Measurements from ENCODE around the gene KCNMB2.

Gene KCNMB2

GRCh38 chr3:178761461-178761860, 225.2 kb downstream of the KCNMB2 start:
- Mint-ChIP-seq H3K27ac (no peak overlapping the region), H3K4me1 (no peaks in the 10 kb centered on the region), H3K36me3 (ENCODE audit: low read depth) (no peaks in the 10 kb centered on the region), H3K4me3 (no peak overlapping the region), H3K9me3 (no peaks in the 10 kb centered on the region), H3K27me3 (ENCODE audit: low read depth) (no peaks in the 10 kb centered on the region)
- no peak for TF ChIP-seq CTCF (IDR thresholded peaks at IDR 0.05; ENCODE audit: unreplicated experiment in 3 of 3)

GRCh38 chr3:178762385-178762784, 226.1 kb downstream of the KCNMB2 start:
- no peaks in the 10 kb centered on the region for H3K36me3 Mint-ChIP-seq (ENCODE audit: low read depth)
- no peak for TF ChIP-seq CTCF (IDR thresholded peaks at IDR 0.05; ENCODE audit: unreplicated experiment in 3 of 3)
- no peak overlapping the region for H3K4me3 Mint-ChIP-seq
- no peaks in the 10 kb centered on the region for H3K27me3 Mint-ChIP-seq (ENCODE audit: low read depth)
- H3K27ac Mint-ChIP-seq, result no peak overlapping the region
- H3K9me3 Mint-ChIP-seq, result no peaks in the 10 kb centered on the region
- H3K4me1 Mint-ChIP-seq, result no peaks in the 10 kb centered on the region

GRCh38 chr3:178765472-178765871, 229.2 kb downstream of the KCNMB2 start:
- H3K27ac Mint-ChIP-seq, result no peak overlapping the region
- H3K4me1 Mint-ChIP-seq, result no peaks in the 10 kb centered on the region
- TF ChIP-seq CTCF (IDR thresholded peaks at IDR 0.05; ENCODE audit: unreplicated experiment in 3 of 3), result no peak
- H3K4me3 Mint-ChIP-seq, result no peak overlapping the region
- no peaks in the 10 kb centered on the region for H3K9me3 Mint-ChIP-seq
- no peaks in the 10 kb centered on the region for H3K27me3 Mint-ChIP-seq (ENCODE audit: low read depth)
- H3K36me3 Mint-ChIP-seq (ENCODE audit: low read depth), result no peaks in the 10 kb centered on the region

GRCh38 chr3:178767581-178767980, 231.3 kb downstream of the KCNMB2 start:
- Mint-ChIP-seq H3K9me3 (no peaks in the 10 kb centered on the region), H3K4me1 (no peaks in the 10 kb centered on the region), H3K27me3 (ENCODE audit: low read depth) (no peaks in the 10 kb centered on the region), H3K4me3 (no peak overlapping the region), H3K36me3 (ENCODE audit: low read depth) (no peaks in the 10 kb centered on the region), H3K27ac (no peak overlapping the region)
- TF ChIP-seq CTCF (IDR thresholded peaks at IDR 0.05; ENCODE audit: unreplicated experiment in 3 of 3), result no peak

GRCh38 chr3:178768072-178768864, 232.0 kb downstream of the KCNMB2 start:
- Mint-ChIP-seq H3K27me3 (ENCODE audit: low read depth) (no peaks in the 10 kb centered on the region), H3K9me3 (no peaks in the 10 kb centered on the region)

More at GRCh38 chr3:178768072-178768864, 232.0 kb downstream of the KCNMB2 start:
- no peaks in the 10 kb centered on the region for H3K36me3 Mint-ChIP-seq (ENCODE audit: low read depth)
- H3K4me1 Mint-ChIP-seq, result no peaks in the 10 kb centered on the region
- no peak for TF ChIP-seq CTCF (IDR thresholded peaks at IDR 0.05; ENCODE audit: unreplicated experiment in 3 of 3)
- no peak overlapping the region for H3K4me3 Mint-ChIP-seq
- no peak overlapping the region for H3K27ac Mint-ChIP-seq
